GM21367 (cell line): ENCODE data around the gene FNBP1.
"Not testable (repeated sequence)": the region's sequence is repeated elsewhere in the genome, so short reads cannot be mapped to it uniquely, and the experiment has no call there.

Source experiments
- ATAC-seq: cut with Tn5 transposase; IDR thresholded peaks from one replicate; pipeline ENCODE4 v1.9.1; 2021; ENCODE audit not compliant: unreplicated experiment

Gene FNBP1

DNA sequence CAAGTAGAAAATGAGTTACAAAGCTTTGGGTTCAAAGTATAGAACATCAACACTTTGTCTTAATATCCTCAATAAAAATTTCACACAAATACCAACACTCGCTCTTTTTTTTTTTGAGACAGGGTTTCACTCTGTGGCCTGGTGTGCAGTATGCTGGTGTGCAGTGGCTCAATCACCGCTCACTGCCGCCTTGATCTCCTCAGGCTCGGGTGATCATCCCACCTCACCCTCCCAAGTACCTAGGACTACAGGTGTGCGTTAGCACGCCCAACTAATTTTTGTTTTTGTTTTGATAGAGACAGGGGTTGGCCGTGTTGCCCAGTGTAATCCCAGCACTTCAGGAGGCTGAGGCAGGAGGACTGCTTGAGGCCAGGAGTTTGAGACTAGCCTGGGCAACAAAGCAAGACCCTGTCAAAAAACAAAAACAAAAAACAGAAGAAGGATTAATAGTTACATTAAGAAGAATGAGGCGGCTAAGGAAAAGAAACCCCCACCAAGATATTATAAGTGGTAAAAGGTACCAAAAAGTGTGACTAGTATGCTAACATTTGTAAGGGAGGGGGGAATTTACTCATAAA lies 20.3 kb downstream of the FNBP1 start:
- ATAC-seq = no peak

DNA sequence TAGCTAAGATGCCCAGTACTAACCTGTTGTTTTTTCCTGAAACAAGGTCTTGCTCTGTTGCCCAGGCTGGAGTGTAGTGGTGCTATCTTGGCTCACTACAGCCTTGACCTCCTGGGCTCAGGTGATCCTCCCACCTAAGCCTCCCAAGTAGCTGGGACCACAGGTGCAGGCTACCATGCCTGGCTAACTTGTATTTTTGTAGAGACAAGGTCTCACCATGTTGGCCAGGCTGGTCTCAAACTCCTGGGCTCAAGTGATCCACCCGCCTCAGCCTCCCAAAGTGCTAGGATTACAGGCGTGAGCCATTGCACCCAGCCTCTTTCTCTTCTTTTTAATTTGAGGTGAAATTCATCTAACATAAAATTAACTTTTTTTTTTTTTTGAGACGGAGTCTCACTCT lies 21.1 kb downstream of the FNBP1 start:
- not testable (repeated sequence) for ATAC-seq

DNA sequence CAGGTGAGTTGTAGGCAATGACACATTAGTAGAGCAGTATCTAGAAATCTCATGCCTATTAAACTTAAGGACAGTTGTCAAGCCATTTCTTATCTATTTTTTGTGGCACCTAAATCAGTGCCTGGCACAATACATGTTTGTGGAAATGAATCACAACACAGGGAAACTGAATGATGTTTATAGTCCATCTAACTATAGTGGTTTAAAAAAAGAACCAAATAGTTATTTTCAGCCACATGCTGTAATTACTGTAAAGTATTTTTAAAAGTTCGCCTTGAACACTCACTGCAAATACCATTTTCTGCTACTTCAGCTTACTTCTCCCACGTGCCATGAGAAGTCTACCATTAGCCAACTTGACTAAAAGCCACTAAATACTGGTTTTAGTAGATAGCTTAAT lies 21.9 kb downstream of the FNBP1 start:
- ATAC-seq = no peak

DNA sequence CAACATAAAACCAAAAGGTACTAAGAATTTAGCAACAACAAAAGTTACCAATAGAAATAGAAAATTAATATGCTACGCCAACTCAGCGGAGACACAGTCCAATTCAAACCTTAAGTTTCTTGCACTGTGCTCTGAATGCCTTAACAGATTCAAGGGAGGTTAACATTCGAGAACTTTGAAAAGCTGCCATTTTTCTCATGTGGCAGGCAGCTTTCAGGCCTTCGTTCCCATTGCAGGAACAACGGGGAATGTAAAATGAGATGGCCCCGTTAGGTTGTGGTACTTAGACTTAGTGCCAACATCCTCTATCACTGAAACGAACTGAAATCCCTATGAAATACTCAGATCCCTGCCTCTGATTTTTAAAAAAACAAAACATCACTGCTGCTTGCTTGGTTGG lies 22.4 kb downstream of the FNBP1 start:
- no peak for ATAC-seq

DNA sequence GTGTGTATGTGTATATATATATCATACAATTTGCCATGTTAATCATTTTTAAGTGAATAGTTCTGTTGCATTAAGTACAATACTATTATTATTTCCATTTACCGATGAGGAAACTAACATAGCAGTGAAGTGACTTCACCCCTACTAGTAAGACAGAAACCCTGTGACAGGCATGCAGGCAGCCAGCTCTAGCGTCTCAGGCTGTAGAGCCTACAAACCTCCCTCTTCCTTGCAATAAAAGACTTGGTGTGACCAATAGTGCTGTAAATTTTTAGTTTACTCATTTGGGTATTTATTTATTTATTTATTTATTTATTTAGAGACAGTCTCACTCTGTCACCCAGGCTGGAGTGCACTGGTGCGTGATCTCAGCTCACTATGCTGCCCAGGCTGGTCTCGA lies 24.7 kb downstream of the FNBP1 start:
- ATAC-seq = no peak

DNA sequence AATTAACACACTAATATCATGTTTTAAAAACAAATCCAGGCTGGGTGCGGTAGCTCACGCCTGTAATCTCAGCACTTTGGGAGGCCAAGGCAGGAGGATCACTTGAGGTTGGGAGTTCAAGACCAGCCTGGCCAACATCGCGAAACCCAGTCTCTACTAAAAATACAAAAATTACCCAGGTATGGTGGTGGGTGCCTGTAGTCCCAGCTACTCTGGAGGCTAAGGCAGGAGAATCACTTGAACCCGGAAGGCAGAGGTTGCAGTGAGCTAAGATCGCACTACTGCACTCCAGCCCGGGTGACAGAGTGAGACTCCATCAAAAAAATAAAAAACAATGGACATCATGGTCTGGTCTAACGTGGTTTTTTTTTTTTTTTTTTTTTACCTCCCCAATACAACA lies 25.5 kb downstream of the FNBP1 start:
- ATAC-seq = not testable (repeated sequence)

DNA sequence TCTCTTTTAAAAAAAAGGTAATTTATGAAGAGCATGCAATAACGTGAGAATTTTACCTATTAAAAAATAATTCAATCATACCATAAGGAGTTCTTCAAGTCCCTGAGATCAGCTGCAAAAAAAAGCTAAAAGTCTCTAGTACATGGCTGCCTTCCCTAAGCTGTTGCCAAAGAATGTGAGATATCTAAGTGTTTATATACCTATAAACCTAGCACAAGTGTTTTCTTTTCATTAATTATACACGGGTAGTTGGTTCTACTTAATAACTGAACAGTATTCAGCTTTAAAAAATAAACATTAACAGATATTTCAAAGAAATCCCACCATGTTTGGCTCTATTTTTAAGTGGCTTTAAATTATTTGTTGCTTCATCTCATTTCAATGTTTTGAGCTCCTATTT lies 25.9 kb downstream of the FNBP1 start:
- ATAC-seq = no peak

DNA sequence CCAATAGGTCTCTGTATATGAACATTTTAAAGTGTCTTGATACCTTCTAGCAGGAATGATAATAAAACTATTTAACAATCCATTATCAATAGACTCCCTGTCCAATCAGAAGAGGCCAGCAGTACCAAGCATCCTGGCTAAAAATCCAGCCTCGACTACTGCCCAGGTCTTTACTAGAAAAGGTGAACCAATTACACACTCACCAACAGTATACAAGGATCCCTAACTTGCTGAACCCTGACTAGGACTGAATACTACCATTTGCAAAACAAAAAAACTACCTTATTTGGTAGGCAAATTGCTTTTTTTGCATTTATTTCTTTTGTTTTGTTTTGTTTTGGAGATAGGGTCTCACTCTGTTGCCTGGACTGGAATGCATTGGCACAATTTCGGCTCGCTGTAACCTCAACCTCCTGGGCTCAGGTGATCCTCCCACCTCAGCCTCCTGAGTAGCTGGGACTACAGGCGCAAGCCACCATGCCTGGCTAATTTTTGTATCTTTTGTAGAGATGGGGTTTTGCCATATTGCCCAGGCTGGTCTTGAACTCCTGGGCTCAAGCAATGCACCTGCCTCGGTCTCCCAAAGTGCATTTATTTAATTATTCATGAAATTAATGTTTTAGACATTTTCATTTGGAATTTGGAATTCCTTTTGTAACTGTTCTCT lies 27.5 kb downstream of the FNBP1 start:
- no peak for ATAC-seq

DNA sequence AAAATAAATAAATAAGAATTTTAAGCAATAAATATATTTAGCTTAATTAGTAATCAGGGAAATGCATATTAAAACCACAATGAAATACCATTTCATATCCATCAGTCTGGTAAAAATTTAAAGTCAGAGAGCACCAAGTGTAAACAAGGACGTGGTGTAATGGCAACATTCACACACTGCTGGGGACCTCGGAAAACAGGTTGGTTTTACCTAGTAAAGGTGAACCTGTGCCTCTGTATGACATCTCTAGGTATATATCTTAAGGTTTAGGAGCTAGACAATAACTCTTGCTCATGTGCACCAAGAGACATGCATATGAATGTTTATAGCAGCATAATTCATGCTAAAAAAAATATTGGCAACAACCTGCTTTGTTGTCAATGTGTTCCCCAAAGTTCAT lies 29.7 kb downstream of the FNBP1 start:
- ATAC-seq = no peak

DNA sequence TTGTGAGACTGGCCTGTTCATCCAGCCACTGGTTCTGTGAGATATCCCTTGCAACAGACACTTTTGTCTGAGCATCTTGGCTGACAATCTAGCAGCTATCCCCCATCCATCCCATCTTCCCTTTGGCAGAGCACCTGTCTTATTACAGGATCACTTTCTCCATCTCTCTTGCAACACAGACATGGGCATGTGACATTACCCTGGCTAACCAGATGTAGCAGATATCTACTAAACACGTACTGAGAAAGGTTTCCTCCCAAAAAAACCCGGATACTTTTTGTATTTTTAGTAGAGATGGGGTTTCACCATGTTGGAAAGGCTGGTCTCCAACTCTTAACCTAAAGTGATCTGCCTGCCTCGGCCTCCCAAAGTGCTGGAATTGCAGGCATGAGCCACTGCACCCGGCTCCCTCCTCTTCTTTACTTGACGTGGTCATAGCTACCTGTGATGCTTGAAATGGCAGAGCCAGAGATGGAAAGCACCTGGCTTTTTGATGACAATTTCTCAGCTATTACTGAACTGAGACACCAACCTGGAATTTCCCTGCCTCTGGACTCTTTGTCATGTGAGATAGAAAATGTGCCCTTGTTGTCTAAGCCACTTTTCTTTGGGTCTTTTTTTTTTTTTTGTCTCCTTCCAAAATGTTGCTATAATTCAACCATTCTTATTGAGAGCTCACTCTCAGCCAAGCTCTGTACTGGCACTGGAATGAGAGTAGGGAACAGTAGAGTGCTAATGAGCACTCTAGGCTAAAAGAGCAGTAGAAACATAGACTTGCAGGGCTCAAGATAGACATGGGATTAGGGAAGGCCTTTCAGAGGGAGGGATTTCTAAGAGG lies 32.6 kb downstream of the FNBP1 start:
- ATAC-seq = no peak

DNA sequence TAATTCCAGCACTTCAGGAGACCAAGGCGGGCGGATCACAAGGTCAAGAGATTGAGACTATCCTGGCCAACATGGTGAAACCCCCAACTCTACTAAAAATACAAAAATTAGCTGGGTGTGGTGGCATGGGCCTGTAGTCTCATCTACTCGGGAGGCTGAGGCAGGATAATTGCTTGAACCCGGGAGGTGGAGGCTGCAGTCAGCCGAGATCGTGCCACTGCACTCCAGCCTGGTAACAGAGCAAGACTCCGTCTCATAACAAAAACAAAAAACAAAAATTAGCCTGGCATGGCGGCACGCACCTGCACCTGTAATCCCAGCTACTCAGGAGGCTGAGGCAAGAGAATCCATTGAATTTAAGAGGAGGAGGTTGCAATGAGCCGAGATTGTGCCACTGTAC lies 33.4 kb downstream of the FNBP1 start:
- ATAC-seq = not testable (repeated sequence)

DNA sequence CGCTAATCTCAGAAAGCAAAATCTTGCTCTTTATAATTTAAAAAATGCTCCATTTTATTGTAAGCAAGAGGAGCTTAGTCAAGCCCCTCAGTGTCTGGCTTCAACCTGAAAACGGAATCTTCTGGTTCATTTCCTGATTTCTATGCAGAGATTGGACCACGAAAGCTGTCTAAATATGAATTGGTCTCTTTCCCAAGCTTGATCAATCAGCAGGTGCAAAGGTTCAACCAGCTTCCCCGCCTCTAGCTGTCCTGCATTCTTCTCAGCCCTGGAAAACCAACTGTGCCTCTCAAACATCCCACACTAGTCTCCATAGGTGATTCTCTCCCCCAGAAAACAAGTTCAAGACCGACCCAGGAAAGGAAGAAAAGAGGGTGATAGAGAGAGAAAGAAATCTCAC lies 34.5 kb downstream of the FNBP1 start:
- ATAC-seq = no peak

DNA sequence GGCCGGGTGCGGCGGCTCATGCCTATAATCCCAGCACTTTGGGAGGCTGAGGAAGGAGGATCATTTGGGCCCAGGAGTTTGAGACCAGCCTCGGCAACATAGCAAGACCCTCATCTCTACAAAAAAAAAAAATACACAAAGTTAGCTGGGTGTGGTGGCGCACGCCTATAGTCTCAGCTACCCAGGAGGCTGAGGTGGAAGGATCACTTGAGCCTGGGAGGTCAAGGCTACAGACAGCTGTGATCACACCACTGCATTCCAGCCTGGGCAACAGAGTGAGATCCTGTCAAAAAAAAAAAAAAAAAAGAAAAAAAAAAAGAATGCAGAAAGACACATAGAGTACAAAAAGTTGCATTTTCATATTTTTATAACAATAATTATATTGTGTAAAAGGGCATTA lies 36.0 kb downstream of the FNBP1 start:
- ATAC-seq = not testable (repeated sequence)

DNA sequence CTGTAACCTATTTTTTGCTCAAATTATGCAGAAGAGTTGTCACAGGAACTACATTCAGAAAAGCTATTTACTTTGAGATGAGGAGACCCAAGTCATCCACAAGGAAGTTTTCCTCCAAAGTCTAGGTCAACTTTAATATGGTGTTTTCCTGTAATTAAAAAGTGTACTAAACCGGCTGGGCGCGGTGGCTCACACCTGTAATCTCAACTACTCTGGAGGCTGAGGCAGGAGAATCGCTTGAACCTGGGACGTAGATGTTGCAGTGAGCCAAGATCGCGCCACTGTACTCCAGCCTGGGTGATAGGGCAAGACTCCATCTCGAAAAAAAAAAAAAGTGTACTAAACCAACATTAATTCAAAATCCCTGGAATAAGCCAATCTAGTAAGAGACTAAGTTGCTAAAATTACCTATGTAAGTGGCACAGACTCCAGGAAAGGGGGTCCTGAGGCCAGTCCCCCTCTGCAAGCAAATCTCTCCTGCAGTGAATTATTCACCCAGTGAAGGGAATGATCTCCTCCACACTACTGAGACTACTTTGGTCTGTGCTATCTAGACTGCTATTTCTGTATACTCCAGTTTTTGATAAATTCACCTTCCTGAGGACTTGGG lies 38.9 kb downstream of the FNBP1 start:
- ATAC-seq = no peak

DNA sequence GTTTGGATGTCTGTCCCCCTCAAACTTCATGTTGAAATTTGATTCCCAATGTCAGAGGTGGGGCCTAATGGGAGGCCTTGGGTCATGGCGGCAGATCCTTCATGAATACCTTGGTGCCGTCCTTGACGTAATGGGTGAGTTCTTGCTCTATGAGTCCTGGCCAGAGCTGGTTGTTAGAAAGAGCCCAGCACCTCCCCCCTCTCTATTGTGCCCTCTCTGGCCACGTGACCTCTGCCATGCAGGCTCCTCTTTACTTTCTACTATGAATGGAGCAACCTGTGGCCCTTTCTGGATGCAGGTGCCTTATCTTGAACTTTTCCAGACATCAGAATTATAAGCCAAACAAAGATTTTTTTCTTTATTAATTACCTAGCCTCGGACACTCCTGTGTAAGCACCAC lies 40.7 kb downstream of the FNBP1 start:
- no peak for ATAC-seq

DNA sequence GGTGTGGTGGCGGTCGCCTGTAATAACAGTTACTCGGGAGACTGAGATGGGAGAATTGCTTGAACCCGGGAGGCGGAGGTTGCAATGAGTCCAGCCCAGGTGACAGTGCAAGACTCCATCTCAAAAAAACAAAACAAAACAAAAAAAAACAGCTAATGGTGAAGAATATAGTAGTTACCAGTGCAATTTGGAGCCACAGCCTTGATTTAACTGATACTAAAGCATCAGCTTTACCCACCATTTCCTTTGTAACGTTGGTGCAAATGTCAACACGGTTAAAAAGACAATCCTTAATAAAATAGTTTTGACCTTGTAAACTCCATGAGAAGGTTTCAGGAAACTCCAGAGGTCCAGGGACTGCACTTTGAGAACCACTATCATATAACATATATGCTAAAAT lies 41.8 kb downstream of the FNBP1 start:
- no peak for ATAC-seq

DNA sequence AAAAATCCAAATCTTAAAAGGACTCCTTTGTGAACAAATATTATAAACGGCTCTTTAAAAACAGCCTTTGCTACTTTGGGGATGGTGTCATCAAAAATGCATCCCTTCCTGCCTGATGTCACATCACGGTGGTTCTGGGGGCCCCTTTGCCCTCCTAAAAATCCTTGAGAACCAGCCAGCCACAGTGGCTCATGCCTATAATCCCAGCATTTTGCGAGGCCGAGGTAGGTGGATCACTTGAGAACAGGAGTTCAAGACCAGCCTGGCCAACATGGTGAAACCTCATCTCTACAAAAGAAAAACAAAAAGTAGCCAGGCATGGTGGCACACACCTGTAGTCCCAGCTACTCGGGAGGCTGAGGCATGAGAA lies 43.9 kb downstream of the FNBP1 start:
- ATAC-seq = no peak

DNA sequence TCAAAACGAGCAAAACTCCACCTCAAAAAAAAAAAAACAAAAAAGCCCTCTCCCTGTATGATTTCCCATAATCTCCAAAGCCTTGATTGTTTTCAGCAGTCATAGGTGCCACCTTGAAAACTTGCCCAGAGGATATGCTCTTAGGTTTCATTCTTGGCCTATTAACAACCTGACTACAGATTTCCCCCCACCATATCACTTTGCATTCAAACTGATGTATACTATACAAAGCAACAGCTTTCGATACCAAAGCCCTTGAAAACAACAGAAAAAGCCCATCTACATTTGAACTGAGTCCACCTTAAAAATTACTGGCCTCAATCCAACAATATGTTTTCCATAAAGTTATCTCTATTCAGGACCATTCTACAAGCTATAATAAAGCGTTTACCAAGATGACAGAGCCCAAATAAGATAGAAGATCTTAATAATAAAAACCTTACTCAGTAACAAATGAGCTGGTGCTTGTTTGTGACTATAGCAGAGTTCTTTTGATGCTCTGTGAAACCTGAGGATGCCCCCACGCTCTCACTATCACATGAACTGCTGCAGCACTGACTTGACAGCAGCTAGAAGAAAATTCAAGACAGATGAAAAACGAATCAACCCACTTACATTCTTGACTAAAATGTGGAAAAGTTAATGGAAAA lies 44.4 kb downstream of the FNBP1 start:
- no peak for ATAC-seq

DNA sequence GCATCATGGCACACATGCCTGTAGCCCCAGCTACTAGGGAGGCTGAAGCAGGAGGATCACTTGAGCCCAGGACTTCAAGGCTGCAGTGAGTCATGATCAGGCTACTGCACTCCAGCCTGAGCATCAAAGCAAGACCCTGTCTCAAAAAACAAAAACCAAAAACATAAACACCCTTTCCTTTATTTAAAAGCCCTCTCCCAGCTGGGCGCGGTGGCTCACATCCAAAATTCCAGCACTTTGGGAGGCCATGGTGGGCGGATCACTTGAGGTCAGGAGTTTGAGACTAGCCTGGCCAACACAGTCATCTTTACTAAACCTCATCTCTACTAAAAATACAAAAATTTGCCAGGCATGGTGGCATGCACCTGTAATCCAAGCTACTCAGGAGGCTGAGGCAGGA lies 45.3 kb downstream of the FNBP1 start:
- not testable (repeated sequence) for ATAC-seq

DNA sequence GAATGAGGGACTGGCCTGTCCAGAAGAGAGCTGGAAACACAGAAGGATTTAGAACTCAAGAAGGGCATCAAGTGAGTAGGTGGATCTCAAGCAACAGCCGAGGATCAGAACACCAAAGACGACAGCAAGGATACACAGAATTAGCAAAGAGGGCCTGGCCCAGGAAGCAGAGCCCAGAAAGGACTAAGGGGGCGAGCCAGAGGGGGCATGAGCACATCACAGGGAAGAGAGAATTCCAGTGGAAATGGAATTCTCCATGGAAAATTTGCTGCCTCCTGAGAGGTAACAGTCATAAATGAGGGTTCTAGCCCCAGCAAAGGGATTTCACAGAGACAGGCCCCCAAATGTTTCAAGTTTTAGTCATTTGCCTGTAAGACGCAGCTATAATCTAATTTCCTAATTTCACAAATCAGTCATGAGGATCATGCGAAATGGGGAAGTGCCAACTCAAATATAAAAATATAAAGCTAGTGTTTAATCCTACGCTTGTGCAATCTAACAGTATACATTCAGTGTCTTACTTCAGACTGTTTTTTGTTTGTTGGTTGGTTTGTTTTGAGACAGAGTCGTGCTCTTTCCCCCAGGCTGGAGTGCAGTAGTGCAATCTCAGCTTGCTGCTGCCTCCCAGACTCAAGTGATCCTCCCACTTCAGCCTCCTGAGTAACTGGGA lies 46.7 kb downstream of the FNBP1 start:
- no peak for ATAC-seq
